Measurements from ENCODE around the gene MAF.

The MAF gene

DNA sequence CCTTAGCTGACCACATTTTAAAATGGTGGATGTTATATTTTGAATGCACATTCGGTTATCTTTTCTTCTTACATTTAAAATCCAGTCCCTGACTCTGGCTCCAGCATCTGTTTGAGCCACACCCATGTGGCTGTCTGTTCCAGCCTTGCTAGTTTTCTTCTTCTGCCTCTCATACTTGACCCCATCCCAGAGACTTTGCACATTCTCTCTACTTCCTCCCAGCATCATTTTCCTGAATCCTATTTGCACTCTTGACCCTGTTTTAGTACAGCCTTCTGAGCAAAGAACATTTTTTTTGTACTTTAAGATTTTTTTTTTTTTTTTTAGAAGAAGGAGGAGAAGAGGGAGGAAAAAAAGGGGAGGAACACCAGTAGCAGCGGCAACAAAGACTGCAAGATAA, 23.3 kb upstream of the MAF start:
- Histone ChIP-seq H3K27me3 (peaks cover 0 to 10% of the 10 kb centered on the region in 2 donors), H3K9me3 (no peaks in the 10 kb centered on the region), H3K27ac (no peak overlapping the region), H3K4me3 (no peak overlapping the region), H3K36me3 (no peaks in the 10 kb centered on the region), H3K4me1 (no peaks in the 10 kb centered on the region)
- intact Hi-C loops (cut with DNase I; ENCODE audit: low total_unique reads), result no loop called here
- TF ChIP-seq, protein P1, sequence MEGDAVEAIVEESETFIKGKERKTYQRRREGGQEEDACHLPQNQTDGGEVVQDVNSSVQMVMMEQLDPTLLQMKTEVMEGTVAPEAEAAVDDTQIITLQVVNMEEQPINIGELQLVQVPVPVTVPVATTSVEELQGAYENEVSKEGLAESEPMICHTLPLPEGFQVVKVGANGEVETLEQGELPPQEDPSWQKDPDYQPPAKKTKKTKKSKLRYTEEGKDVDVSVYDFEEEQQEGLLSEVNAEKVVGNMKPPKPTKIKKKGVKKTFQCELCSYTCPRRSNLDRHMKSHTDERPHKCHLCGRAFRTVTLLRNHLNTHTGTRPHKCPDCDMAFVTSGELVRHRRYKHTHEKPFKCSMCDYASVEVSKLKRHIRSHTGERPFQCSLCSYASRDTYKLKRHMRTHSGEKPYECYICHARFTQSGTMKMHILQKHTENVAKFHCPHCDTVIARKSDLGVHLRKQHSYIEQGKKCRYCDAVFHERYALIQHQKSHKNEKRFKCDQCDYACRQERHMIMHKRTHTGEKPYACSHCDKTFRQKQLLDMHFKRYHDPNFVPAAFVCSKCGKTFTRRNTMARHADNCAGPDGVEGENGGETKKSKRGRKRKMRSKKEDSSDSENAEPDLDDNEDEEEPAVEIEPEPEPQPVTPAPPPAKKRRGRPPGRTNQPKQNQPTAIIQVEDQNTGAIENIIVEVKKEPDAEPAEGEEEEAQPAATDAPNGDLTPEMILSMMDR (IDR thresholded peaks at IDR 0.05), result no peak
- no peak for DNase-seq

DNA sequence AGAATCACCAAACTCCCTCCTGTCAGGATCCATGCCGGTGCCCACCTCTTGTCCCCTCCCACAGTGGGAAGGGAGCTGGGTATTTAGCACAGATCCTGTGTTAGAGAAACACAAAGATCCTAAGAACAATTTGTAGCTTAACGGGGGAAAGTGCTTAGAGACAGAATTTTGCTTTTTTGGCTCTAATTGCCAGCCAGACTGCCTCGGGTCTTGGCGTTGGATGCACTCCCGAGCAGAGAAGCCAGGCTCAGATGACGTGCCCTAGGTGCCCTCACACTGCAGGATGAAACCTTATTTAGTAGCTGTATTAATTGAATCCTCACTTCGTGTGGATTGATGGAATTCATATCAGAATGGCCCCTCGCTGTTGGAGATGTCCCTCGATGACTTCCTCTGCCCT, 22.5 kb upstream of the MAF start:
- intact Hi-C loops (cut with DNase I; ENCODE audit: low total_unique reads), result no loop called here
- no peak for DNase-seq
- Histone ChIP-seq H3K27me3 (peaks cover 0 to 10% of the 10 kb centered on the region in 2 donors), H3K4me3 (no peak overlapping the region), H3K4me1 (no peaks in the 10 kb centered on the region), H3K9me3 (no peaks in the 10 kb centered on the region), H3K36me3 (no peaks in the 10 kb centered on the region), H3K27ac (no peak overlapping the region)
- TF ChIP-seq, protein P1 (IDR thresholded peaks at IDR 0.05), result no peak

- TF ChIP-seq, protein P1 (IDR thresholded peaks at IDR 0.05), result no peak
- Histone ChIP-seq H3K4me1 (no peaks in the 10 kb centered on the region), H3K27ac (no peak overlapping the region), H3K27me3 (peaks cover 0 to 10% of the 10 kb centered on the region in 2 donors), H3K36me3 (no peaks in the 10 kb centered on the region), H3K4me3 (no peak overlapping the region), H3K9me3 (no peaks in the 10 kb centered on the region)
- intact Hi-C loops (cut with DNase I; ENCODE audit: low total_unique reads), result no loop called here
- DNase-seq, result no peak
Observed at GRCh38 chr16:79621027-79621426, 20.5 kb upstream of the MAF start.

- H3K27me3 ChIP-seq, result peaks cover 0 to 6% of the 10 kb centered on the region in 2 donors
- H3K4me3 ChIP-seq, result no peak overlapping the region
- no peaks in the 10 kb centered on the region for H3K4me1 ChIP-seq
- no peaks in the 10 kb centered on the region for H3K36me3 ChIP-seq
- DNase-seq, result no peak
- H3K27ac ChIP-seq, result no peak overlapping the region
- TF ChIP-seq, protein P1 (IDR thresholded peaks at IDR 0.05), result no peak
- H3K9me3 ChIP-seq, result no peaks in the 10 kb centered on the region
- intact Hi-C loops (cut with DNase I; ENCODE audit: low total_unique reads), result no loop called here
Observed at GRCh38 chr16:79618692-79619050, 18.1 kb upstream of the MAF start.

DNA sequence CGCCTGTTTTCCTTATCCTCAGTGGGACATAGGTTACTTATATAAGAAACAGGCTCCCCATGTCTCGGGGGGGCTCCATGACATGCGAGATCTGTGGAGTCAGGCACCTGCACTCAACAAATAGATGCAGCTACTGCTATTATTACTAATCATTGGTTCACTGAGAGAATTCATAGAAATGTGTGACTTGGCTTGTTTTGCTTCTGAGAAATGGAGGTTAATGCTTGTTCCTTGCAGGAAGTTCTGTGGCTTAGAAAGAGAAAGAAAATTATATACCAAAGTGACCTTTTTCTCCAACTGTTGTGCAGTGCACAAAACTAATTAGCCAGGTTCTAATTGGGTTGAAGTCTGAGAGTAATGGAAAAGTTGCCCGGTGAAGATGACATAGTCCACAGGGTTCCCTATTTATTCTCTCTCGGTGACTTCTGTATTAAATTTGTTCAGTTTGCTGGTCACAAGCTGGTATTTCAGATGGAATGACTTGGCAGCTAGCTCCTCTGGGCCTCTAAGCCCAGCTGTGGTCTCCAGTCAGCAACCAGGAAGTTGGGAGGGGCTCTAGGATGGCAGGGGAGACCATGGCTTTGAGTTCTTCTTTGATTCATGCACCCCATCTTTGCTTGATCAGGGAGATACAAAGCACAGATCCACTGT, 17.6 kb upstream of the MAF start:
- TF ChIP-seq, protein P1 (IDR thresholded peaks at IDR 0.05), result no peak
- intact Hi-C loops (cut with DNase I; ENCODE audit: low total_unique reads), result no loop called here
- H3K27ac ChIP-seq, result no peak overlapping the region

GRCh38 chr16:79613009-79613408, 12.5 kb upstream of the MAF start:
- no peak overlapping the region for H3K27ac ChIP-seq
- intact Hi-C loops (cut with DNase I; ENCODE audit: low total_unique reads), result no loop called here

More for the DNA sequence above, 17.6 kb upstream of the MAF start:
- H3K27me3 ChIP-seq, result peaks cover 0 to 2% of the 10 kb centered on the region in 2 donors
- H3K36me3 ChIP-seq, result no peaks in the 10 kb centered on the region
- no peaks in the 10 kb centered on the region for H3K9me3 ChIP-seq
- no peaks in the 10 kb centered on the region for H3K4me1 ChIP-seq
- no peak overlapping the region for H3K4me3 ChIP-seq
- no peak for DNase-seq

More at GRCh38 chr16:79613009-79613408, 12.5 kb upstream of the MAF start:
- peaks cover 0 to under 1% (median 0%) of the 10 kb centered on the region in 4 donors for H3K4me1 ChIP-seq
- TF ChIP-seq, protein P1 (IDR thresholded peaks at IDR 0.05), result no peak
- H3K4me3 ChIP-seq, result no peak overlapping the region
- no peaks in the 10 kb centered on the region for H3K9me3 ChIP-seq
- peaks cover 0 to 4% of the 10 kb centered on the region in 2 donors for H3K27me3 ChIP-seq
- no peaks in the 10 kb centered on the region for H3K36me3 ChIP-seq
- DNase-seq, result no peak

Data from tibial artery (tissue), 4 donors.